ENCODE results near the gene DBNDD2.

DBNDD2 gene

DNA sequence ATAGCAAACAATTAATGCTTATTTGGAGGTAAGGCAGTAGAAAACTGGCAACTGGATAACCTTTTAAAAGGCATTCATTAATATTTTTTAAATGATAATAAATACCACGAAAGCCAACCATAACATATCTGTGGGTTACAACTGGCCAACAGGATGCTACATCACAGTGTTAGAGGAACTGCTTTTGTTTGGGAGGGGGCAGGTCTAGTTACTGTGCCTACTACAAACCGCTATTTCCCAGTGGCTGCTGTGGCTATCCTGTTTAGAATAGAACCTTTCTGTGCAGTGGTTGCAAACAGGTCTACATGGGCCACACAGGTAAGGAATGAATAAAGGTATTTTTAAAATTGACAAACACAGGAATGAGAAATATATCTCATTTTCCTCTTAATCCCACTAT lies 8.8 kb downstream of the DBNDD2 start:
- DNase-seq (ENCODE audit: low read depth): no peak

DNA sequence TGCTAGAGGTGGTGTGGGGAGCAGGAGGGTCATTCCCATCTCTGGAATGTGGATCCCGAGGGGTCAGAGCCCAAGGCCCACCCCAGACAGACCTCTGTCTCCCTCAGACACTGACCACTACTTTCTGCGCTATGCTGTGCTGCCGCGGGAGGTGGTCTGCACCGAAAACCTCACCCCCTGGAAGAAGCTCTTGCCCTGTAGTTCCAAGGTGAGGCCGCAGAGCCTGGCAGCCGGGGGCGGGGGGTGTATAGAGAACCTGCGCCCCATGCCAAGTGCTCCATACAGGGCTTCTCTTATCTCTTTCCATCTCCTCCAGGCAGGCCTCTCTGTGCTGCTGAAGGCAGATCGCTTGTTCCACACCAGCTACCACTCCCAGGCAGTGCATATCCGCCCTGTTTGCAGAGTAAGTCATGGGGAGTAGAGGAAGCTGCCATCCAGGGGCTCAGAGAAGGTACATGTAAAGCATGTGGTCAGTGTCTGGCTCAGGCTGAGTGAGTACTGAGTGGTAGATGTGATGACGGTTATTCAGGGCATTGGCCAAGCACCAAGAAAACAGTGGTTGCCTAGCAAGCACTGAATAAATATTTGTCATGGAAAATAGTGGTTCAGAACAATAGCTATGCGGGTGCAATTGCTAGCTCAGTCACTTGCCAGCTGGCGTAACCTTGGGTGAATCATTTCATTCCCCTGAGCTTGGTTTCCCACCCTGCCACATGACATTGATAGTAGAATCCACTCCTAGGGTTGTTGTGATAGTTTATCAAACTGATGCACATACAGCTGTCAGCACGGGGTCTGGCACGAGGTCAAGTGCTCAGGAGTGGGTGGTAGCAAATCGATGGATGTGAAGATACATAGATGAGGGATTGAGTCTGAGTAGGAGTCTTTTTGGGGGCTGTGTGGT lies 11.4 kb downstream of the DBNDD2 start:
- DNase-seq (ENCODE audit: low read depth): peak; percentile 94

GRCh38 chr20:45420125-45420524 lies 12.0 kb downstream of the DBNDD2 start:
- DNase-seq (ENCODE audit: low read depth): no peak

DNA sequence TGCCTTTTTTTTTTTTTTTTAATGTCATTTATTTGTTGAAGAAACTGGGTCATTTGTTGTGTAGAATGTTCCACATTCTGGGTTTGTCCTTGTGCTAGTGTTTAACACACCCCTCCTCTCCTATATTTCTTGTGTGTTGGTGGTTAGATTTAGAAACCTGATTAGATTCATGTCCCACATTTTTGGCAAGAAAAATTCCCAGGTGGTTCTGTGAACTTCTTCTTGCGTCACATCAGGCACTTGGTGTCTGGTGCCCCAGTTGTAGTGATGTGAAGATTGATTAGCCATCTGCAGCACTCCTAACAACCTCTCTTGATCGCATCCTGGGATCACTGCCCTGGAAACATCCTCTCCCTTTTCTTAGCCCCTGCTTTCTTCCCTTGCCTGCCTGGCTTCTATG lies 15.6 kb downstream of the DBNDD2 start:
- no peak for DNase-seq (ENCODE audit: low read depth)

GRCh38 chr20:45425561-45425960 lies 17.5 kb downstream of the DBNDD2 start:
- DNase-seq (ENCODE audit: low read depth): no peak

- DNase-seq (ENCODE audit: low read depth): no peak
These were observed 18.4 kb downstream of the DBNDD2 start for GRCh38 chr20:45426320-45427016.

DNA sequence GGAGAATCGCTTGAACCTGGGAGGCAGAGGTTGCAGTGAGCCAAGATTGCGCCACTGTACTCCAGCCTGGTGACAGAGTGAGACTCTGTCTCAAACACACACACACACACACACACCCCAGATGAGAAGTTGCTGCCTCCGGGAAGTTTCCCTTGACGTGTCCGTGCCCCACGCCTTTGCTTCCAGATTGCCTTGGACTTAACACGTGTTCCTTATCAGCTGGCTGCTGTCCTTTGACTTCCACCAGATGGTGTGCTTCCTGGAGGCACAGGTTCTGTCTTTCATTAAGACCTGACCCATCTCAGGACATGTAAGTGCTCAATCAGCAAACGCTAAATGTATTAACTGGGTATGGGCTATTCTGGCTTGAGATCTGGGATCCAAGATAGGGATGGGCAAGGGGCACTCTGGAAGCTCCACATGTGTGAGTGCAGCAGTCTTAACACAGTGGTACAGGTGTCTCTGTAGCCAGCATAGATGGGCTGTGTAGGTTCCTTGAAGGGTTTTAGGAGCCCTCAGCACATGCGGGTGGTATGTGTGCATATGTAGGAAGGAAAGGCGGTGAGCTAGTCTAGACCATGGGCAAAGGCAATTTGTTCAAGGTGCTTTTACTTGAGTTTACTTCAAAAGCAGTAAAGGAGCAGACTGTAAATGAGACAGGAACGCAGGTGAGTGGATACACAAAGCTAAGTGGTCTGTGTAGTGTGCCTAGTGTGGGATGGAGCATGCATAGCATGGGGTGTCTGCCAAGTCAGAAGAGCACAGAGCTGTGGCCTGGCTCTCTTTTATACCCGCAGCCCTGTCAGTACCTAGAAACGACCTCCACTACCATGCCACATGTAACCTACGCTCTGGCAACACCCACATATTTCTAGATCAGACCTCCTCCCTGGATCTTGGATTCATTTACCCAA lies 19.4 kb downstream of the DBNDD2 start:
- no peak for DNase-seq (ENCODE audit: low read depth)

- no peak for DNase-seq (ENCODE audit: low read depth)
These were observed 21.5 kb downstream of the DBNDD2 start for GRCh38 chr20:45429618-45430017.

DNA sequence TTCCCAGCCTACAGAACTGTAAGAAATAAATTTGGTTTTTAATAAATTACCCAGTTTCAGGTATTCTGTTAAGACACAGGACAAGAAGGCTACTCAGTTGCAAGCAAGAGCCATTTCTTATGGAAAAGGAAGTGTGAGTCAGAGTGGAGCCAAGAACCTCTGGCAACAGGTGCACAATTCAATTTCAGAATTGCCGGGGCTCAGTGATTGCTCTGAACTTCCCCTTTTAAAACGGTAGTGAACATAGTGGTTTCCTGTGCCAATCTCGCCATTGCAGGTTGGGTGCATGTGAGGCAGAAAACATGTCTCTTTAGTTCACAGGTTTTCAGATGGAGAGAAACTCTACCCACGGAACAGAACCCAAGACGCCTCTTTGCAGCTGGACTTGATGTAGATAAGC lies 24.2 kb downstream of the DBNDD2 start:
- no peak for DNase-seq (ENCODE audit: low read depth)

DNA sequence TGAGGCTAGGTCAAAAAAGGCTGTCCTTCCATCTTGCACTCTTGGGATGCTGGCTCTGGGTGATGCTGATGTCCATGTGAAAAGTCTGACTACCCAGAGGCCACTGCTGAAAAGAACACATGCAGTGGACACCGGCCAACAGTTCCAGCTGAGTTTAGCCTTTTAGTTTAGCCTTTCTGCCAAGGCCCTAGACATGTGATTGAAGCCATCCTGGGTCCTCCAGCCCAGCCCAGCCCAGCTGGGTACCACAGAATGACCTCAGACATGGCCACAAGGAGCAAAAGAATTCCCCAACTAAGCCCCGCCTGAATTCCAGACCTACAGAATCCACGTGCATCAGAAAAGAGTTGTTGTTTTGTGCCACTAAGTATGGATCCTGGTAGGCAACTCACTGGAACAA lies 25.2 kb downstream of the DBNDD2 start:
- peak; percentile 61 for DNase-seq (ENCODE audit: low read depth)

DNA sequence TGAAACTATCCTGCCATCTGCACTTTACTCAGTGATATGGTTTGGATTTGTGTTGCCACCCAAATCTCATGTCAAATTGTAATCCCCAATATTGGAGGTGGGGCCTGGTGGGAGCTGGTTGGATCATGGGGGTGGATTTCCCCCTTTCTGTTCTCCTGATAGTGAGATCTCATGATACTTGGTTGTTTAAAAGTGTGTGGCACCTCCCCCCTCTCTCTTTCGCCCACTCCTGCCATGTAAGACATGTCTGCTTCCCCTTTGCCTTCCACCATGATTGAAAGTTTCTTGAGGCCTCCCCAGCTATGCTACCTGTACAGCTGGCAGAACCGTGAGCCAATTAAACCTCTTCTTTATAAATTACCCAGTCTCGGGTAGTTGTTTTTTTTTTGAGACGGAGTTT lies 25.9 kb downstream of the DBNDD2 start:
- no peak for DNase-seq (ENCODE audit: low read depth)

DNA sequence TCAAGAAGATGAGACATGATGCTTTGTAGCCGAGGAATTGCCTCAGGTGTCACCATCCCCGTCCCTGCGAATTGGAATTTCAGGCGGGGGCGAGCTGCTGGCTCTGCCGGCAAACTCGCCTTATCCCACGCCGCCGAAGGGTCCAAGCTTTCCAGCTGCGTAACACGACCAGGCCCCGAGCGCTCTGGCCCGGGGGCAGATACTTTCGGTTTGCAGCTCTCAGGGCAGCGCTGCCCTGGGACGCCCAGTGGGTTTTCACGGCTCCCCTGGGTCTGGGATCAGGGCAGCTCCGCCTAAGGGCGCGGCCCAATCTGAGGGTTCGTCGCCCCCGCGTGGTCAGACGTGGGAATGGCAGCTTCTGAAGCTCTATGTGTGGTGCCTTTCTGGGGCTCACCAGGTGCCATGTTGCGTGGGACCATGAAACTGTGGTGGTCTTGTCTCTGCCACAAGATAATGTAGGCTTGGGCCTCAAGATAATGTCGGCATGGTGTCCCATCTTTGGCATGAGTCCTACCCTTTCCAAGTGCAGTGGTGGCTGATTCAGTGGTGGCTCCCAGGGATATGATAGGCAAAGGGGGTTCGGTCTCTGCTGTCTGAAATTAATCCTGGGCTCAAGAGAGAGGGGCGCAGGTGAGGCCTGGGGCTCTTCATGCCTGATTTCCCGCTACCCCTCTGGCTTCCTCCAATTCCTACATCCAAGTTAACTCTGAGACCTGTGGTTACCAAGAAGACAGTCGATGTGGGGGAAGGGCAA lies 28.8 kb downstream of the DBNDD2 start:
- peak; percentile 87 for DNase-seq (ENCODE audit: low read depth)

GRCh38 chr20:45440424-45440823 lies 32.3 kb downstream of the DBNDD2 start:
- DNase-seq (ENCODE audit: low read depth): no peak

DNA sequence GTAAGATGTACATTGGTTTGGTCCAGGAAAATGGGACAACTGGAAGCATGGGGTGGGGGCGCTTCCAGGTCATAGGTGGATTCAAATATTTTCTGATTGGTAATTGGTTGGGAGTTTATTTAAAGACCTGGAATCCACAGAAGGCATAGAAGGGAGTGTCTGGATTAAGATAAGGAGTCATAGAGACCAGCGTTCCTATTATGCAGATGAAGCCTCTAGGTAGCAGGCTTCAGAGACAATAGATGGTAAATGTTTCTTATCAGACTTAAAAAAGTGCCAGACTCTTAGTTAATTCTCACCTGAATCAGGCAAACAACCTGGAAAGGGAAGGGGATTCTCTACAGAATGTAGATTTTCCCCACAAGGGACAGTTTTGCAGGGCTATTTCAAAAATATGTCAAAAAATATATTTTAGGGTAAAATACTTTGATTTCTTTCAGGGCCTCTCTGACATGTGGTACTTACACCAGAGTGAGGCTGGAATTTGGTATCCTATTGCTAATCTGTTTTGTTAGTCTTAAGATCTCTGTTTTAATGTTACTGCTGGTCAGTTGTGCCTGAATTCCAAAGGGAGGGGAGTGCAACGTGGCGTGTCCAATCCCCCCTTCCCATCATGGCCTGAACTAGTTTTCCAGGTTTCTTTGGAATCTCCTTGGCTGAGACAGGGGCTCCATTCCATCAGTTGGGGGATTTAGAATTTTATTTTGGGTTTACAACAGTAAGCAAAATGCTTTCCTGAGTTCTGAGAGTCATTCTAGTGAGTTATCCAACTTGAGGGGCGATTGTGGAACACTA lies 33.0 kb downstream of the DBNDD2 start:
- DNase-seq (ENCODE audit: low read depth): no peak

- no peak for DNase-seq (ENCODE audit: low read depth)
These were observed 33.7 kb downstream of the DBNDD2 start for GRCh38 chr20:45441746-45442145.

- DNase-seq (ENCODE audit: low read depth): no peak
These were observed 36.0 kb downstream of the DBNDD2 start for GRCh38 chr20:45444050-45444449.

- peak; percentile 28 for DNase-seq (ENCODE audit: low read depth)
These were observed 37.9 kb downstream of the DBNDD2 start for GRCh38 chr20:45445805-45446562.

GRCh38 chr20:45448270-45448669 lies 40.2 kb downstream of the DBNDD2 start:
- DNase-seq (ENCODE audit: low read depth): no peak

DNA sequence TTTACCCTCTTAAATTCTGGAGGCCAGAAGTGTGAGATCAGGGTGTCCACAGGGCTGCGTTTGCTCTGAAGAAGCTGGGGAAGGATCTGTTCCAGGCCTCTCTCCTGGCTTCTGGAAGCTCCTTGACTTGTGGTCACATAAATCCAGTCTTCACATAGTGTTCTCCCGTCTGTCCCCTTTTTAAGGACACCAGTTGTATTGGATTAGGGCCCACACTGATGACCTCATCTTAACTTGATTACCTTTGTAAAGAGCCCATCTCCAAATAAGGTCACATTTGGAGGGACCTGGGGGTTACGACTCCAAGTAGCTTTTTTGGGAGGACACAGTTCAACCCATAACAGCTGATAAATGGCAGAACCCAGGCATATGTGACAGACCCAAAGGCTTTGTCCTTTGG lies 41.4 kb downstream of the DBNDD2 start:
- no peak for DNase-seq (ENCODE audit: low read depth)

All from EH (cell line).